AG04449 (cell line): Measurements from ENCODE around the gene SYT13.
A peak's percentile ranks its signal among the peaks of the same experiment; 100 is the strongest.

Experiments used
- CTCF ChIA-PET: fragments of 350-600 bp; formaldehyde crosslinking; extraction: SDS; loops from one replicate; lab custom pipeline; 2021; ENCODE audit warnings: antibody characterized with exemption; lab: Yijun Ruan, JAX
- POLR2A ChIA-PET: fragments of 400-600, 350-600 bp; formaldehyde crosslinking; extraction: SDS; loops from one replicate; lab custom pipeline; 2020; ENCODE audit warnings: antibody characterized with exemption, inconsistent platforms; lab: Yijun Ruan, JAX
- DNase-seq: peaks from one replicate; pipeline ENCODE4 v3.0.0-alpha.2; 2010; ENCODE audit warnings: low read depth, low spot score
- H3K4me3 ChIP-seq: 2 replicates; pipeline ENCODE4 v1.5.1; 2011; ENCODE audit warnings: low read depth, mild to moderate bottlenecking, control low read depth, low read length
- CTCF ChIP-seq: IDR thresholded peaks from one replicate; pipeline ENCODE4 v1.5.1; 2011; ENCODE audit warnings: mild to moderate bottlenecking, moderate library complexity, low read length, control low read depth, inconsistent platforms; ENCODE audit not compliant: insufficient read depth; ENCODE audit errors: missing control alignments

The SYT13 gene

GRCh38 chr11:45332276-45332934 is 46.3 kb upstream of the SYT13 start:
- DNase-seq = no peak

GRCh38 chr11:45331839-45332238 is 45.7 kb upstream of the SYT13 start:
- DNase-seq = no peak
- POLR2A ChIA-PET = no interaction called here

More at GRCh38 chr11:45332276-45332934, 46.3 kb upstream of the SYT13 start:
- peak; percentile 59 for TF ChIP-seq CTCF
- ChIA-PET CTCF (interaction anchor here (0.8 to 21.4 kb wide), 25 partner anchors 7 to 439 kb away, joined by 3 to 344 read pairs (median 5); no protein-coding TSS in a partner anchor), POLR2A (no interaction called here)
- no peak overlapping the region for H3K4me3 ChIP-seq

GRCh38 chr11:45328726-45329125 is 42.6 kb upstream of the SYT13 start:
- ChIA-PET CTCF (interaction anchor here (1.1 to 21.4 kb wide), 3 partner anchors 10 to 221 kb away, joined by 3 to 344 read pairs (median 4); no protein-coding TSS in a partner anchor), POLR2A (no interaction called here)
- TF ChIP-seq CTCF = no peak
- DNase-seq = no peak
- no peak overlapping the region for H3K4me3 ChIP-seq

More at GRCh38 chr11:45331839-45332238, 45.7 kb upstream of the SYT13 start:
- CTCF ChIA-PET = interaction anchor here (0.6 to 21.4 kb wide), 19 partner anchors 7 to 440 kb away, joined by 3 to 344 read pairs (median 4); no protein-coding TSS in a partner anchor
- TF ChIP-seq CTCF = no peak
- H3K4me3 ChIP-seq = no peak overlapping the region

- CTCF ChIA-PET = interaction anchor here (1.2 to 21.4 kb wide), 4 partner anchors 9 to 447 kb away, joined by 3 to 344 read pairs (median 10); no protein-coding TSS in a partner anchor
- POLR2A ChIA-PET = no interaction called here
- no peak for TF ChIP-seq CTCF
- no peak for DNase-seq
- no peak overlapping the region for H3K4me3 ChIP-seq
These were observed 38.3 kb upstream of the SYT13 start for GRCh38 chr11:45324459-45324858.

- H3K4me3 ChIP-seq = no peak overlapping the region
- DNase-seq = no peak
- ChIA-PET CTCF (interaction anchor here (0.9 to 21.4 kb wide), 3 partner anchors 8 to 216 kb away, joined by 3 to 344 read pairs (median 17); no protein-coding TSS in a partner anchor), POLR2A (no interaction called here)
- TF ChIP-seq CTCF = no peak
These were observed 37.6 kb upstream of the SYT13 start for GRCh38 chr11:45323601-45324249.
